Measurements from ENCODE around the gene TUFM. TPM values are rescaled to one million over a fixed set of nuclear protein-coding genes. Genes with fewer than 3 reads are reported as not detected.
"Not testable (repeated sequence)": the region's sequence is repeated elsewhere in the genome, so short reads cannot be mapped to it uniquely, and the experiment has no call there.

TUFM gene
- total RNA-seq, 1 donor from 2014 or later, result 134 TPM

DNA sequence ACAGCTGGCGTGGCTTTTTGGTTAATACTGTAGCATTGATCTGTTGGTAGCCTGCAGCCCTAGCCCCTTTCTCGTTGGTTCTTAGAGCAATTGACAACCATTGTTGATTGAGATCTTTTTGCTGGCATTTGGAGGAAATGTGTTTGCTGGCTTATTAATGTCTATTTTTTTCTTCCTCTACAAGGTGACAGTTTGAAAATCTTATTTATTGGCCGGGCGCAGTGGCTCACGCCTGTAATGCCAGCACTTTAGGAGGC, 21.5 kb downstream of the TUFM start:
- Histone ChIP-seq H3K27me3 (no peaks in the 10 kb centered on the region), H3K4me3 (peak overlapping the region; percentile 100), H3K27ac (peak overlapping the region; percentile 99), H3K9me3 (no peaks in the 10 kb centered on the region), H3K36me3 (peaks cover 46% of the 10 kb centered on the region), H3K4me1 (peaks cover 18% of the 10 kb centered on the region)
- DNase-seq, result no peak
- TF ChIP-seq, protein P1, sequence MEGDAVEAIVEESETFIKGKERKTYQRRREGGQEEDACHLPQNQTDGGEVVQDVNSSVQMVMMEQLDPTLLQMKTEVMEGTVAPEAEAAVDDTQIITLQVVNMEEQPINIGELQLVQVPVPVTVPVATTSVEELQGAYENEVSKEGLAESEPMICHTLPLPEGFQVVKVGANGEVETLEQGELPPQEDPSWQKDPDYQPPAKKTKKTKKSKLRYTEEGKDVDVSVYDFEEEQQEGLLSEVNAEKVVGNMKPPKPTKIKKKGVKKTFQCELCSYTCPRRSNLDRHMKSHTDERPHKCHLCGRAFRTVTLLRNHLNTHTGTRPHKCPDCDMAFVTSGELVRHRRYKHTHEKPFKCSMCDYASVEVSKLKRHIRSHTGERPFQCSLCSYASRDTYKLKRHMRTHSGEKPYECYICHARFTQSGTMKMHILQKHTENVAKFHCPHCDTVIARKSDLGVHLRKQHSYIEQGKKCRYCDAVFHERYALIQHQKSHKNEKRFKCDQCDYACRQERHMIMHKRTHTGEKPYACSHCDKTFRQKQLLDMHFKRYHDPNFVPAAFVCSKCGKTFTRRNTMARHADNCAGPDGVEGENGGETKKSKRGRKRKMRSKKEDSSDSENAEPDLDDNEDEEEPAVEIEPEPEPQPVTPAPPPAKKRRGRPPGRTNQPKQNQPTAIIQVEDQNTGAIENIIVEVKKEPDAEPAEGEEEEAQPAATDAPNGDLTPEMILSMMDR (IDR thresholded peaks at IDR 0.05), result no peak
- no peak for ATAC-seq
- intact Hi-C loops (cut with DNase I), result no loop called here

DNA sequence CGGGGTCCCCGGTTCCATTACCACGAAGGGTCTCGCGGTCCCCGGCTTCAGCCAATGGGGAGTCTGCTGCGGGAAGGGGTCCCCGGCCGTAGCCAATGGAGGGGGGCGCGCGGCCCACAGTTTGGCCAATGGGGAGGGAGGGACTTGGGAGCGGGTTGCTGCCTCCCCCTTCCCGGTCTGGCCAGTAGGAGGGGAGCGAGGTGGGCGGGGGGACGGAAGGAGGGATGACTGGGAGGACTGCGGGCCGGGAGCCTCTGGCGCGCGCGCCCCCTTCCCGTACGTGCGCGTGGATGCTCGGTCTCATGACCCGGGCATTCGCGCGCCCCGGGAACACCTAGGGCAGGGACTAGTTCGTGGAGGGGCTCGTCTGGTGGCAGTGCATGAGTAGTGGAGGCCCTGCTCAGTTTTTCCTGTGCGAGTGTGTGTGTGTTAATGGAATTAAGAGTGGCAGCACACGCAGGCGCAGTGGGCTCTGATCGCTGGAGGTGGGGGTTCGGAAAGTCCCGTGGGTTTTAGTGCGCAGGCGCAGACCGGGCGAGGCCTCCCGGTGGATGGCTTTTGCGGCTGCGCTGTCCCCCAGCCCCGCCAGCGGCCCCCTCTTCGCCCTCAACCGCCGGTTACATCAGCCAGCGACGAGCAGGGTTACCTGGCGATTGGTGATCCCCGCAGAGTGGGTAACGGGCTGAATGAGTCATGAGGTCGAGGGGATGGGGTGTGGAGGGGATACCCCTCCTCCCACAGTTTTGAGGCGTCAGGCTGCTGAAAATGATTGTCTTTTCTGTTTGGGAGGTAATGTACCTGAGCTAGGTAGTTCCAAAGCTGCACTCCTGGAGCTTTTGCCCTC, 22.1 kb downstream of the TUFM start:
- TF ChIP-seq, protein P1 (IDR thresholded peaks at IDR 0.05), result peak; percentile 34

GRCh38 chr16:28823291-28823872, 22.8 kb downstream of the TUFM start:
- Histone ChIP-seq H3K9me3 (no peaks in the 10 kb centered on the region), H3K27ac (peak overlapping the region; percentile 99), H3K4me3 (peak overlapping the region; percentile 100), H3K4me1 (peaks cover 18% of the 10 kb centered on the region), H3K27me3 (no peaks in the 10 kb centered on the region), H3K36me3 (peaks cover 34% of the 10 kb centered on the region)
- ATAC-seq (no peak), DNase-seq (no peak)
- intact Hi-C loops (cut with DNase I), result no loop called here
- TF ChIP-seq, protein P1 (IDR thresholded peaks at IDR 0.05), result no peak

More for the DNA sequence above, 22.1 kb downstream of the TUFM start:
- intact Hi-C loops (cut with DNase I), result no loop called here
- Histone ChIP-seq H3K27me3 (no peaks in the 10 kb centered on the region), H3K4me3 (peak overlapping the region; percentile 100), H3K27ac (peak overlapping the region; percentile 99), H3K36me3 (peaks cover 41% of the 10 kb centered on the region), H3K4me1 (peaks cover 18% of the 10 kb centered on the region), H3K9me3 (no peaks in the 10 kb centered on the region)
- peak; percentile 95 for ATAC-seq
- DNase-seq, result peak; percentile 99

GRCh38 chr16:28822520-28823290, 23.4 kb downstream of the TUFM start, which contains the start of gene ATXN2L:
TSS of gene ATXN2L (plus strand) at chr16:28822999. CDS start at chr16:28823260, 261 bp downstream.
- DNase-seq, result peak; percentile 98
- TF ChIP-seq, protein P1 (IDR thresholded peaks at IDR 0.05), result no peak
- intact Hi-C loops (cut with DNase I), result no loop called here
- Histone ChIP-seq H3K36me3 (peaks cover 27% of the 10 kb centered on the region), H3K4me1 (peaks cover 18% of the 10 kb centered on the region), H3K4me3 (peak within 1 kb of the TSS; percentile 100), H3K27ac (peak within 1 kb of the TSS; percentile 99), H3K9me3 (no peaks in the 10 kb centered on the region), H3K27me3 (no peaks in the 10 kb centered on the region)
- peak; percentile 88 for ATAC-seq

- H3K4me3 ChIP-seq, result peak overlapping the region; percentile 100
- peaks cover 20% of the 10 kb centered on the region for H3K36me3 ChIP-seq
- intact Hi-C loops (cut with DNase I), result no loop called here
- no peak for ATAC-seq
- H3K27ac ChIP-seq, result peak overlapping the region; percentile 99
- no peaks in the 10 kb centered on the region for H3K9me3 ChIP-seq
- no peak for DNase-seq
- TF ChIP-seq, protein P1 (IDR thresholded peaks at IDR 0.05), result no peak
- peaks cover 18% of the 10 kb centered on the region for H3K4me1 ChIP-seq
- H3K27me3 ChIP-seq, result no peaks in the 10 kb centered on the region
These were observed 24.2 kb downstream of the TUFM start for GRCh38 chr16:28821874-28822519.

DNA sequence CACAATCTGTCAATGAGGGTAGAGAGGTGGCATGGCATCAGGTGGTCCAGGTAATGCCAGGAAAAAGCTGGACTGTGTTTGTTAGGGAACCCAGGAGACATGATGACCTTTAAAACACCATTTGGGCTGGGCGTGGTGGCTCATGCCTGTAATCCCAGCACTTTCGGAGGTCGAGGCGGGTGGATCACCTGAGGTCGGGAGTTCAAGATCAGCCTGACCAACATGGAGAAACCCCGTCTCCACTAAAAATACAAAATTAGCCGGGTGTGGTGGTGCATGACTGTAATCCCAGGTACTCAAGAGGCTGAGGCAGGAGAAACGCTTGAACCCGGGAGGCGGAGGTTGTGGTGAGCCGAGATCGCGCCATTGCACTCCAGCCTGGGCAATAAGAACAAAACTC, 25.6 kb downstream of the TUFM start:
- DNase-seq; ATAC-seq; H3K27me3 ChIP-seq; H3K27ac ChIP-seq; H3K36me3 ChIP-seq; H3K9me3 ChIP-seq; intact Hi-C loops (cut with DNase I); H3K4me3 ChIP-seq: not testable (repeated sequence)
- H3K4me1 ChIP-seq, result peaks cover 15% of the 10 kb centered on the region

All from upper lobe of right lung (tissue), 1 donor.